Liver (tissue), 9 donors: ENCODE data around the gene ARMCX2. TPM values are rescaled to one million over a fixed set of nuclear protein-coding genes. Genes with fewer than 3 reads are reported as not detected.

Experiments
- DNase-seq: peaks from one replicate; pipeline ENCODE4 v3.0.0-alpha.2; 2017; ENCODE audit warnings: low spot score
- H3K27ac ChIP-seq, 2 donors: one replicate each; pipeline ENCODE4 v1.7.0; 2013; ENCODE audit warnings: inconsistent platforms in 2 of 2, low read length in 2 of 2, control low read depth in 1 of 2, low read depth in 1 of 2, mild to moderate bottlenecking in 1 of 2
- H3K27me3 ChIP-seq, 4 donors: one replicate each; pipeline versions ENCODE4 v1.6.1 to v1.7.0; 2013; ENCODE audit warnings: low read length in 3 of 4, inconsistent platforms in 1 of 4, mild to moderate bottlenecking in 1 of 4, moderate library complexity in 1 of 4; ENCODE audit not compliant: control insufficient read depth in 4 of 4, insufficient read depth in 4 of 4
- H3K36me3 ChIP-seq, 4 donors: one replicate each; pipeline versions ENCODE4 v1.6.1 to v1.7.0; 2013; ENCODE audit warnings: low read length in 3 of 4, mild to moderate bottlenecking in 3 of 4, low read depth in 1 of 4, moderate library complexity in 1 of 4; ENCODE audit not compliant: control insufficient read depth in 4 of 4, insufficient read depth in 3 of 4
- H3K4me1 ChIP-seq, 4 donors: one replicate each; pipeline versions ENCODE4 v1.6.1 to v1.7.0; 2013; ENCODE audit warnings: low read length in 3 of 4, mild to moderate bottlenecking in 3 of 4, moderate library complexity in 1 of 4; ENCODE audit not compliant: control insufficient read depth in 4 of 4, insufficient read depth in 4 of 4
- H3K4me3 ChIP-seq, 3 donors: one replicate each; pipeline versions ENCODE4 v1.6.1 to v1.7.0; 2013; ENCODE audit warnings: low read length in 3 of 3, control low read depth in 1 of 3, low read depth in 1 of 3, mild to moderate bottlenecking in 1 of 3
- H3K9ac ChIP-seq, 2 donors: one replicate each; pipeline ENCODE4 v1.7.0; 2013; ENCODE audit warnings: low read length in 2 of 2, mild to moderate bottlenecking in 2 of 2, moderate library complexity in 2 of 2, control low read depth in 1 of 2, low read depth in 1 of 2
- H3K9me3 ChIP-seq, 4 donors: one replicate each; pipeline versions ENCODE4 v1.6.1 to v1.7.0; 2013; ENCODE audit warnings: low read length in 3 of 4; ENCODE audit not compliant: control insufficient read depth in 4 of 4
- EGR1 ChIP-seq, 2 donors: IDR thresholded peaks; 2 replicates each; pipeline ENCODE4 v1.6.1; 2016 to 2018; ENCODE audit warnings: antibody characterized with exemption in 2 of 2, low read depth in 2 of 2
- FOXA1 ChIP-seq: IDR thresholded peaks from 2 replicates; pipeline ENCODE4 v1.6.1; 2016; ENCODE audit warnings: antibody characterized with exemption
- FOXA2 ChIP-seq: IDR thresholded peaks from 2 replicates; pipeline ENCODE4 v1.6.1; 2016; ENCODE audit warnings: antibody characterized with exemption
- GABPA ChIP-seq, 2 donors: IDR thresholded peaks in 1 of 2; conservative IDR thresholded peaks in 1 of 2; 2 replicates each; pipeline ENCODE4 v1.6.1; 2016; ENCODE audit warnings: antibody characterized with exemption in 2 of 2, mild to moderate bottlenecking in 1 of 2, moderate library complexity in 1 of 2
- HNF4A ChIP-seq, 2 donors: conservative IDR thresholded peaks; 2 replicates each; pipeline ENCODE4 v1.6.1; 2016; ENCODE audit warnings: antibody characterized with exemption in 2 of 2, mild to moderate bottlenecking in 2 of 2
- HNF4G ChIP-seq: IDR thresholded peaks from 2 replicates; pipeline ENCODE4 v1.6.1; 2016; ENCODE audit warnings: antibody characterized with exemption
- JUND ChIP-seq, 2 donors: IDR thresholded peaks; 2 replicates each; pipeline ENCODE4 v1.6.1; 2016; ENCODE audit warnings: antibody characterized with exemption in 2 of 2
- RAD21 ChIP-seq, 2 donors: IDR thresholded peaks; 2 replicates each; pipeline ENCODE4 v1.6.1; 2016; ENCODE audit warnings: antibody characterized with exemption in 2 of 2, mild to moderate bottlenecking in 2 of 2
- RXRA ChIP-seq, 2 donors: IDR thresholded peaks; 2 replicates each; pipeline ENCODE4 v1.6.1; 2017 to 2018; ENCODE audit warnings: antibody characterized with exemption in 2 of 2, mild to moderate bottlenecking in 1 of 2
- TAF1 ChIP-seq: conservative IDR thresholded peaks from 2 replicates; pipeline ENCODE4 v1.6.1; 2016; ENCODE audit warnings: antibody characterized with exemption, mild to moderate bottlenecking
- YY1 ChIP-seq: IDR thresholded peaks from 2 replicates; pipeline ENCODE4 v1.6.1; 2016; ENCODE audit warnings: antibody characterized with exemption, mild to moderate bottlenecking
- WGBS: extraction: QIAGEN DNeasy Blood & Tissue Kit; methylation state at CpG from one replicate; pipeline ENCODE4 v1.1.7; 2013; 5-methylcytosine and 5-hydroxymethylcytosine counted together
- polyA plus RNA-seq, 2 donors: library from polyadenylated mRNA; stranded (reverse) in 1 of 2; unstranded in 1 of 2; fragments of 200-250 nt in 1 of 2; fragments of >200 nt in 1 of 2; fragmentation: Nextera tagmentation in 1 of 2; extraction: Ambion mirVana in 1 of 2; gene quantifications; one replicate each; pipeline versions ENCODE4 v1.2.1 to v1.2.3, GENCODE V29; 2013 to 2015
- total RNA-seq, 2 donors: library from RNA; depleted of rRNA; stranded (reverse); fragments of >200 nt; gene quantifications; one replicate each; pipeline ENCODE4 v1.2.3, GENCODE V29; 2014
- TF ChIP-seq, protein P1 (sequence below): IDR thresholded peaks from 2 replicates; pipeline ENCODE4 v1.6.1; 2016; ENCODE audit warnings: antibody characterized with exemption
- TF ChIP-seq, protein P2 (sequence below): IDR thresholded peaks from 2 replicates; pipeline ENCODE4 v1.6.1; 2016; ENCODE audit warnings: antibody characterized with exemption
- TF ChIP-seq, protein P3 (sequence below): fragments of 150-350 bp; IDR thresholded peaks from 2 replicates; pipeline ENCODE4 v1.5.1; 2017; ENCODE audit warnings: improper control_type of control experiment, low read depth, low read length; ENCODE audit not compliant: missing input control
- TF ChIP-seq, protein P4 (sequence below): IDR thresholded peaks from 2 replicates; pipeline ENCODE4 v1.6.1; 2016; ENCODE audit warnings: antibody characterized with exemption, mild to moderate bottlenecking
- TF ChIP-seq, protein P5 (sequence below): IDR thresholded peaks from 2 replicates; pipeline ENCODE4 v1.6.1; 2016; ENCODE audit warnings: antibody characterized with exemption
- donor health status: healthy.
- donor health status: healthy.
- donor health status: healthy.
- donor health status: healthy.
- donor health status: healthy.

Gene ARMCX2
- total RNA-seq (1 to 10 TPM; 3.2 to 7.5 TPM), polyA plus RNA-seq (1 to 10 TPM in 1 of 2 donors, under 1 TPM in 1; 0.60 to 3.2 TPM)

DNA sequence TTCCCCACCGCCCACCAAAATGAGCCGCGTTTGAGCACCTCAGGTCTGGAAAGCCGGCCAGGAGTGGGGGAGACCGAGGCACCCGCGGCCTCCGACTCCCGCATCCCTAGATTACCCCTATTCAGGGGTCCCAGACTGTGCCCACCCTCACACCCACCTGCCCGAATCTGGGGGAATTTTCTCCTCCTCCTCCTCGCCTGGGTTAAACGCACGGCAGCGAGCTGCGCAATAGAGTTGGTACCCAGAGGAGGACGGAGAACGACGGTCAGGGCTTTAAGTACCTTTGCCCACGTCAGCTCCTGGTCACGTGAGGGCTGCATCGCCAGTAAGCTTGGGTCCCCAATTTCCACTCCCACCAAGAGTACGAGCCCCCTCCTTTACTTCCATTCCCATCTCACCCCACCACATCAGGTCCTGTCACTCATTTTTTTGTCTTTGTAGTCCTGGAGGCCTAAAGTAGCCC, at the start of gene ARMCX2:
Gene ARMCX2 (minus strand): TSS at position 250 of the 463 bp plus-strand sequence. CDS start 2,262 bp downstream, outside the sequence.
- no peak within 1 kb of the TSS for H3K27ac ChIP-seq
- no peaks in the 10 kb centered on the region for H3K9me3 ChIP-seq
- peaks cover 0 to 6% (median 3%) of the 10 kb centered on the region in 4 donors for H3K4me1 ChIP-seq
- H3K9ac ChIP-seq: peak within 1 kb of the TSS in 1 of 2 donors; percentile 38
- DNase-seq: no peak
- H3K27me3 ChIP-seq: peaks cover 0 to 6% (median 0%) of the 10 kb centered on the region in 4 donors
- WGBS: 10% methylated on average over 22 of the region's 22 CpGs
- peak within 1 kb of the TSS; percentile 39 to 77 (median 60) for H3K4me3 ChIP-seq
- TF ChIP-seq JUND (IDR thresholded peaks at IDR 0.05) (no peak), FOXA1 (no peak), FOXA2 (no peak), GABPA (IDR thresholded peaks at IDR 0.05 in 1 of 2, conservative IDR thresholded peaks at IDR 0.05 in 1 of 2) (no peak), RXRA (IDR thresholded peaks at IDR 0.05) (no peak), RAD21 (IDR thresholded peaks at IDR 0.05) (no peak), HNF4G (no peak), TAF1 (no peak), EGR1 (IDR thresholded peaks at IDR 0.05; ENCODE audit: low read depth in 2 of 2) (no peak), YY1 (no peak), HNF4A (conservative IDR thresholded peaks at IDR 0.05) (no peak)
- TF ChIP-seq, protein P1, sequence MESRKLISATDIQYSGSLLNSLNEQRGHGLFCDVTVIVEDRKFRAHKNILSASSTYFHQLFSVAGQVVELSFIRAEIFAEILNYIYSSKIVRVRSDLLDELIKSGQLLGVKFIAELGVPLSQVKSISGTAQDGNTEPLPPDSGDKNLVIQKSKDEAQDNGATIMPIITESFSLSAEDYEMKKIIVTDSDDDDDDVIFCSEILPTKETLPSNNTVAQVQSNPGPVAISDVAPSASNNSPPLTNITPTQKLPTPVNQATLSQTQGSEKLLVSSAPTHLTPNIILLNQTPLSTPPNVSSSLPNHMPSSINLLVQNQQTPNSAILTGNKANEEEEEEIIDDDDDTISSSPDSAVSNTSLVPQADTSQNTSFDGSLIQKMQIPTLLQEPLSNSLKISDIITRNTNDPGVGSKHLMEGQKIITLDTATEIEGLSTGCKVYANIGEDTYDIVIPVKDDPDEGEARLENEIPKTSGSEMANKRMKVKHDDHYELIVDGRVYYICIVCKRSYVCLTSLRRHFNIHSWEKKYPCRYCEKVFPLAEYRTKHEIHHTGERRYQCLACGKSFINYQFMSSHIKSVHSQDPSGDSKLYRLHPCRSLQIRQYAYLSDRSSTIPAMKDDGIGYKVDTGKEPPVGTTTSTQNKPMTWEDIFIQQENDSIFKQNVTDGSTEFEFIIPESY: no peak
- TF ChIP-seq, protein P2, sequence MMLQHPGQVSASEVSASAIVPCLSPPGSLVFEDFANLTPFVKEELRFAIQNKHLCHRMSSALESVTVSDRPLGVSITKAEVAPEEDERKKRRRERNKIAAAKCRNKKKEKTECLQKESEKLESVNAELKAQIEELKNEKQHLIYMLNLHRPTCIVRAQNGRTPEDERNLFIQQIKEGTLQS: no peak
- TF ChIP-seq, protein P3, sequence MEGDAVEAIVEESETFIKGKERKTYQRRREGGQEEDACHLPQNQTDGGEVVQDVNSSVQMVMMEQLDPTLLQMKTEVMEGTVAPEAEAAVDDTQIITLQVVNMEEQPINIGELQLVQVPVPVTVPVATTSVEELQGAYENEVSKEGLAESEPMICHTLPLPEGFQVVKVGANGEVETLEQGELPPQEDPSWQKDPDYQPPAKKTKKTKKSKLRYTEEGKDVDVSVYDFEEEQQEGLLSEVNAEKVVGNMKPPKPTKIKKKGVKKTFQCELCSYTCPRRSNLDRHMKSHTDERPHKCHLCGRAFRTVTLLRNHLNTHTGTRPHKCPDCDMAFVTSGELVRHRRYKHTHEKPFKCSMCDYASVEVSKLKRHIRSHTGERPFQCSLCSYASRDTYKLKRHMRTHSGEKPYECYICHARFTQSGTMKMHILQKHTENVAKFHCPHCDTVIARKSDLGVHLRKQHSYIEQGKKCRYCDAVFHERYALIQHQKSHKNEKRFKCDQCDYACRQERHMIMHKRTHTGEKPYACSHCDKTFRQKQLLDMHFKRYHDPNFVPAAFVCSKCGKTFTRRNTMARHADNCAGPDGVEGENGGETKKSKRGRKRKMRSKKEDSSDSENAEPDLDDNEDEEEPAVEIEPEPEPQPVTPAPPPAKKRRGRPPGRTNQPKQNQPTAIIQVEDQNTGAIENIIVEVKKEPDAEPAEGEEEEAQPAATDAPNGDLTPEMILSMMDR: no peak
- TF ChIP-seq, protein P4, sequence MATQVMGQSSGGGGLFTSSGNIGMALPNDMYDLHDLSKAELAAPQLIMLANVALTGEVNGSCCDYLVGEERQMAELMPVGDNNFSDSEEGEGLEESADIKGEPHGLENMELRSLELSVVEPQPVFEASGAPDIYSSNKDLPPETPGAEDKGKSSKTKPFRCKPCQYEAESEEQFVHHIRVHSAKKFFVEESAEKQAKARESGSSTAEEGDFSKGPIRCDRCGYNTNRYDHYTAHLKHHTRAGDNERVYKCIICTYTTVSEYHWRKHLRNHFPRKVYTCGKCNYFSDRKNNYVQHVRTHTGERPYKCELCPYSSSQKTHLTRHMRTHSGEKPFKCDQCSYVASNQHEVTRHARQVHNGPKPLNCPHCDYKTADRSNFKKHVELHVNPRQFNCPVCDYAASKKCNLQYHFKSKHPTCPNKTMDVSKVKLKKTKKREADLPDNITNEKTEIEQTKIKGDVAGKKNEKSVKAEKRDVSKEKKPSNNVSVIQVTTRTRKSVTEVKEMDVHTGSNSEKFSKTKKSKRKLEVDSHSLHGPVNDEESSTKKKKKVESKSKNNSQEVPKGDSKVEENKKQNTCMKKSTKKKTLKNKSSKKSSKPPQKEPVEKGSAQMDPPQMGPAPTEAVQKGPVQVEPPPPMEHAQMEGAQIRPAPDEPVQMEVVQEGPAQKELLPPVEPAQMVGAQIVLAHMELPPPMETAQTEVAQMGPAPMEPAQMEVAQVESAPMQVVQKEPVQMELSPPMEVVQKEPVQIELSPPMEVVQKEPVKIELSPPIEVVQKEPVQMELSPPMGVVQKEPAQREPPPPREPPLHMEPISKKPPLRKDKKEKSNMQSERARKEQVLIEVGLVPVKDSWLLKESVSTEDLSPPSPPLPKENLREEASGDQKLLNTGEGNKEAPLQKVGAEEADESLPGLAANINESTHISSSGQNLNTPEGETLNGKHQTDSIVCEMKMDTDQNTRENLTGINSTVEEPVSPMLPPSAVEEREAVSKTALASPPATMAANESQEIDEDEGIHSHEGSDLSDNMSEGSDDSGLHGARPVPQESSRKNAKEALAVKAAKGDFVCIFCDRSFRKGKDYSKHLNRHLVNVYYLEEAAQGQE: no peak
- TF ChIP-seq, protein P5, sequence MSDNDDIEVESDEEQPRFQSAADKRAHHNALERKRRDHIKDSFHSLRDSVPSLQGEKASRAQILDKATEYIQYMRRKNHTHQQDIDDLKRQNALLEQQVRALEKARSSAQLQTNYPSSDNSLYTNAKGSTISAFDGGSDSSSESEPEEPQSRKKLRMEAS: no peak
- no peaks in the 10 kb centered on the region for H3K36me3 ChIP-seq
